Measurements from ENCODE around the gene HEMGN. TPM values are rescaled to one million over a fixed set of nuclear protein-coding genes. Genes with fewer than 3 reads are reported as not detected.

HEMGN gene, protein sequence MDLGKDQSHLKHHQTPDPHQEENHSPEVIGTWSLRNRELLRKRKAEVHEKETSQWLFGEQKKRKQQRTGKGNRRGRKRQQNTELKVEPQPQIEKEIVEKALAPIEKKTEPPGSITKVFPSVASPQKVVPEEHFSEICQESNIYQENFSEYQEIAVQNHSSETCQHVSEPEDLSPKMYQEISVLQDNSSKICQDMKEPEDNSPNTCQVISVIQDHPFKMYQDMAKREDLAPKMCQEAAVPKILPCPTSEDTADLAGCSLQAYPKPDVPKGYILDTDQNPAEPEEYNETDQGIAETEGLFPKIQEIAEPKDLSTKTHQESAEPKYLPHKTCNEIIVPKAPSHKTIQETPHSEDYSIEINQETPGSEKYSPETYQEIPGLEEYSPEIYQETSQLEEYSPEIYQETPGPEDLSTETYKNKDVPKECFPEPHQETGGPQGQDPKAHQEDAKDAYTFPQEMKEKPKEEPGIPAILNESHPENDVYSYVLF
- total RNA-seq (2022; extraction: Qiagen RNA extraction) = not detected in 5 replicates

DNA sequence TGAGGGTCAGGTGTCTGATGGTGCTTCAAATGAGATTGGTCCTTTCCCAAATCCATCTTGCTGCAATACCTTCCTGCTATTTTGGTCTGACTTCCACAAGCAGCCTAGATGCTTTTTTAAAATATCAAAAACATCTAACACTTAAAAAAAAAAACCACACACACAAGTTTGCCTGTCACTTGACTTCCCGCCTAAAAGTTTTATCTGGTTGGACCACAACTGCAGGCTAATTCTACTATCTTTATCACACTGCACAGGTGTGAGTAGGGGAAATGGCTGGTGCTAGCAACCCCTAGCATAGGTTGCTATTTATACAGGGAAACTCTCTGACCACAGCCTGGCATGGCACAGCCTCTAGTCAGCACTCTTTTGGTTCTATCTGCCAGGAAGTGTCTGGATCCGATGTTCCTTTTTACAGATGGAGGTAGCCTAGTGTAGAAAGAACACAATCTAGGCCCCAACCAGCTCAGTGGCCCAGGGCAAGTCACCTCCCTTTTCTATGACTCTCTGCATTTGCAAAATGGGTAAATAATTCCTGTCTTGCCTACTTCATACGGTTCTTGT lies at the start of gene HEMGN:
TSS of gene HEMGN (minus strand) at position 92 of the 564 bp plus-strand sequence. CDS start at position 56, 36 bp downstream.

DNA sequence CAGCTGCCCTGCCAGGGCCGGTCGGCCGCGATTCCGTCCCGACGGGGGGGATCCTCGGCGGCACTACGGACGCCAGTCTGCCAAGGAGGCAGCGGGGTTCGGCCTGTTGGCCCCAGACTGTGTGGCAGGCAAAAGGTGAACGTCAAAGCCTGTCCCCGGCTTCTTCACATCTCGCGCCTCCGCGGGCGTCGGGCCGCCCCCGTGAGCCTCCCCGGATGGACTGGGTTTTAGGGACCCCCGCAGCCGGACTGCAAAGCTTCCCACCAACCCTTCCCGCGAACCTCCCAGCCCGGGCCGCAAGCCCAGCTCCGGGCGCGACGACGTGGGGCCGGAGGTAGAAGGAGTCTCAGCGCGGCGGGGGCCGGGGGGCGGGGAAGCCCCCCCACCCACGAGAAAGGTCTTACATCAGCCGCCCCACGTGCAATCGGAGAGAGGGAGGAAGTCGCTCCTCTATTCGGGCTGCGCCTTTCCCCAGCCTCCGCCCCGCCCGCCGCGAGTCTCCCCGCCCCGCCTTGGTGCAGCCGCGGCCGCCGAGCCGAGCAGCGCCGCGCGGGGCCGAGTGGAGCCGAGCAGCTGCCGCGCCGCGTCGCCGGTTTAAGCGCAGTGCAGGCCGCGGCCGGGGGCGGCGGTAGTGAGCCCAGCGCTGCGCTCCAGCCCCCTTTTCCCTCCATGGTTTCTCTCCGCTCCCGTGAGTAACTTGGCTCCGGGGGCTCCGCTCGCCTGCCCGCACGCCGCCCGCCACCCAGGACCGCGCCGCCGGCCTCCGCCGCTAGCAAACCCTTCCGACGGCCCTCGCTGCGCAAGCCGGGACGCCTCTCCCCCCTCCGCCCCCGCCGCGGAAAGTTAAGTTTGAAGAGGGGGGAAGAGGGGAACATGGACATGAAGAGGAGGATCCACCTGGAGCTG lies 45.0 kb upstream of the HEMGN start, which contains the start of gene ANP32B:
TSS of gene ANP32B (plus strand) at position 659 of the 906 bp plus-strand sequence. CDS start at position 874, 215 bp downstream.

DNA sequence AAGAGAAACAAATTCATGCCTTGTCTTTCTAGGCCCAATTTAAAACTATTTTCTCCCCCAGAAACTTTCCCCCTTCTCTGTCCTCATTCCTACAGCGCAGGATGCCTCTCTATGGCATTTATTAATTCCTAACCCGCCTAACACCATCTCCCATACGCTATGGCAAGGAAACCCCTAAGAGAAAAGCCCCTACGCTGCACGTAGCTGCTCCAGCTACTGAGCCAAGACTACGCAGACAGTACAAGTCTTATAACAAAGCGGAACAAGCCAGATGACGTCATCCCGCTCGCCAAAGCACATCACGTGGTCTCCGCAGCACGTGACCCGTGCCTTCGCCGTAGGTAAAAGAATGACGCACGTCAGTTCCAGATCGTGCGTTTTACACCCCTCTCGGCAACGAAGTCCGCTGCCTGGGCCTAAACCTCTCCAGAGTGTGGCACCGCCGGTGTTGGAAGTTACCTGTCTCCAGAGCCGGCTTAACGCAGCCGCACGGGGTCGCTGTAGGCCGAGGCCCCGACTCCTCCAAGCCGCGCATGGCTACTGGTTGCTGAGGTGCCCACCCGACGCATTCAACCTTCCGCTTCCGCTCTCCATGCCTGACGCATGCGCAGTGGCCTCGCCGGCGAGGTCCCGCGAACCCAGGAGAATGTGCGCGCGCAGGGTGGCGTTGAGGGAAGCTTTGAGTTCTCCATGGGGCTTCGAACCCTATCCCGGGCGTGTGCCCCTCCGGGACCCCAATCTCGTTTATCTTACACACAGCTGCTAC lies 15.8 kb downstream of the HEMGN start, which contains the start of gene TRMO:
TSS of gene TRMO (minus strand) at position 542 of the 766 bp plus-strand sequence. CDS start at position 535, 7 bp downstream.

Other genes with a start within 250 kb of the HEMGN start
- gene XPA, start 240.8 kb downstream of the HEMGN start, total RNA-seq (2022; extraction: Qiagen RNA extraction) = 12.2 to 15.8 TPM (median 13.3 TPM) in 5 replicates
- gene FOXE1, start 84.9 kb downstream of the HEMGN start, total RNA-seq (2022; extraction: Qiagen RNA extraction) = 2.5 to 4.0 TPM (median 3.3 TPM) in 5 replicates
- gene TRMO, start 15.7 kb downstream of the HEMGN start, total RNA-seq (2022; extraction: Qiagen RNA extraction) = 11.1 to 13.7 TPM (median 13.3 TPM) in 5 replicates
- gene ANP32B, start 45.2 kb upstream of the HEMGN start, total RNA-seq (2022; extraction: Qiagen RNA extraction) = 279 to 316 TPM (median 299 TPM) in 5 replicates
- gene NANS, start 118.6 kb upstream of the HEMGN start, total RNA-seq (2022; extraction: Qiagen RNA extraction) = 63.5 to 72.6 TPM (median 67.8 TPM) in 5 replicates
- 10.8 to 14.4 TPM (median 13.3 TPM) in 5 replicates for gene TRIM14, start 181.1 kb upstream of the HEMGN start, total RNA-seq (2022; extraction: Qiagen RNA extraction)